WTC11 (cell line): ENCODE measurements around the gene VAV2. TPM values are rescaled to one million over a fixed set of nuclear protein-coding genes. Genes with fewer than 3 reads are reported as not detected.

ENCODE experiments used
- ATAC-seq: fragments of 200-7000 bp; cut with Tn5 transposase; 2 replicates; pipeline ENCODE4 v1.10.0; 2021; ENCODE audit warnings: mild to moderate bottlenecking, moderate library complexity
- CTCF ChIA-PET: fragments of 300-600 bp; sonication (Branson Sonifier 250); formaldehyde crosslinking; loops from one replicate; lab custom pipeline; 2021; ENCODE audit warnings: antibody characterized with exemption; lab: Charles Lee
- POLR2A ChIA-PET: fragments of 350-600 bp; sonication (Branson Sonifier 250); formaldehyde crosslinking; loops from one replicate; lab custom pipeline; 2021; ENCODE audit warnings: antibody characterized with exemption; lab: Charles Lee
- DNase-seq: peaks from one replicate; pipeline ENCODE4 v3.0.0; 2021; ENCODE audit warnings: low spot score
- H3K27ac Mint-ChIP-seq: 2 replicates; pipeline ENCODE4 v1.8.0; 2021; ENCODE audit warnings: mixed read lengths
- H3K27me3 Mint-ChIP-seq: 2 replicates; pipeline ENCODE4 v1.8.0; 2021; ENCODE audit warnings: low read depth, mild to moderate bottlenecking, moderate library complexity, mixed read lengths
- H3K36me3 Mint-ChIP-seq: 2 replicates; pipeline ENCODE4 v1.8.0; 2021; ENCODE audit warnings: mixed read lengths
- H3K4me1 Mint-ChIP-seq: 2 replicates; pipeline ENCODE4 v1.8.0; 2022; ENCODE audit warnings: mixed read lengths
- H3K4me3 Mint-ChIP-seq: 2 replicates; pipeline ENCODE4 v1.8.0; 2021; ENCODE audit warnings: mild to moderate bottlenecking, moderate library complexity, mixed read lengths
- H3K9me3 Mint-ChIP-seq: 2 replicates; pipeline ENCODE4 v1.8.0; 2021; ENCODE audit warnings: mixed read lengths
- AFF4 ChIP-seq: sonication (generic); formaldehyde crosslinking; IDR thresholded peaks from 2 replicates; pipeline ENCODE4 v1.8.1; 2023; ENCODE audit warnings: mild to moderate bottlenecking, missing genetic modification reagents, borderline replicate concordance
- ARID4B ChIP-seq: sonication (generic); formaldehyde crosslinking; IDR thresholded peaks from 2 replicates; pipeline ENCODE4 v1.8.0; 2023; ENCODE audit warnings: missing genetic modification reagents, mild to moderate bottlenecking, borderline replicate concordance
- ATF2 ChIP-seq: sonication (generic); formaldehyde crosslinking; IDR thresholded peaks from 2 replicates; pipeline ENCODE4 v1.8.1; 2022; ENCODE audit warnings: low read depth, missing genetic modification reagents, borderline replicate concordance
- ELF4 ChIP-seq: sonication (generic); formaldehyde crosslinking; IDR thresholded peaks from 2 replicates; pipeline ENCODE4 v1.8.1; 2022; ENCODE audit warnings: low read depth, mild to moderate bottlenecking, moderate library complexity, missing genetic modification reagents
- EMX1 ChIP-seq: fragments of 250-450 bp; sonication (Bioruptor Pico); IDR thresholded peaks from 2 replicates; pipeline ENCODE4 v1.8.0; 2021; ENCODE audit warnings: mild to moderate bottlenecking
- JAZF1 ChIP-seq: fragments of 250-450 bp; sonication (Bioruptor Pico); IDR thresholded peaks from 2 replicates; pipeline ENCODE4 v1.9.0; 2021; ENCODE audit warnings: moderate library complexity, mild to moderate bottlenecking, inconsistent platforms
- KAT7 ChIP-seq: sonication (generic); formaldehyde crosslinking; IDR thresholded peaks from 2 replicates; pipeline ENCODE4 v1.8.1; 2023; ENCODE audit warnings: missing genetic modification reagents, mild to moderate bottlenecking, borderline replicate concordance
- MYBL2 ChIP-seq: sonication (generic); formaldehyde crosslinking; IDR thresholded peaks from 2 replicates; pipeline ENCODE4 v1.8.1; 2023; ENCODE audit warnings: mild to moderate bottlenecking, moderate library complexity, missing genetic modification reagents
- NFE2L1 ChIP-seq: sonication (generic); formaldehyde crosslinking; IDR thresholded peaks from 2 replicates; pipeline ENCODE4 v1.8.1; 2023; ENCODE audit warnings: missing genetic modification reagents
- NR3C1 ChIP-seq: sonication (generic); formaldehyde crosslinking; conservative IDR thresholded peaks from 2 replicates; pipeline ENCODE4 v1.8.1; 2023; ENCODE audit warnings: low read depth, mild to moderate bottlenecking, missing genetic modification reagents
- OVOL2 ChIP-seq: fragments of 250-450 bp; sonication (Bioruptor Pico); IDR thresholded peaks from 2 replicates; pipeline ENCODE4 v1.9.0; 2021; ENCODE audit warnings: mild to moderate bottlenecking, borderline replicate concordance
- SMAD3 ChIP-seq: sonication (generic); formaldehyde crosslinking; IDR thresholded peaks from 2 replicates; pipeline ENCODE4 v1.8.0; 2022; ENCODE audit warnings: missing genetic modification reagents, mild to moderate bottlenecking, borderline replicate concordance
- SOX15 ChIP-seq: fragments of 250-450 bp; sonication (Bioruptor Pico); IDR thresholded peaks from 2 replicates; pipeline ENCODE4 v1.9.0; 2021; ENCODE audit warnings: mild to moderate bottlenecking
- total RNA-seq: library from RNA; stranded (reverse); gene quantifications from 3 replicates; pipeline ENCODE4 v1.2.3, GENCODE V29; 2021
- TF ChIP-seq, protein P1 (sequence below): sonication (generic); formaldehyde crosslinking; IDR thresholded peaks from 2 replicates; pipeline ENCODE4 v1.8.1; 2023; ENCODE audit warnings: mild to moderate bottlenecking, missing genetic modification reagents
- TF ChIP-seq, protein P2 (sequence below): sonication (generic); formaldehyde crosslinking; IDR thresholded peaks from 2 replicates; pipeline ENCODE4 v1.8.1; 2022; ENCODE audit warnings: missing genetic modification reagents, borderline replicate concordance
- TF ChIP-seq, protein P3 (sequence below): sonication (generic); formaldehyde crosslinking; IDR thresholded peaks from 2 replicates; pipeline ENCODE4 v1.8.1; 2023; ENCODE audit warnings: mild to moderate bottlenecking, missing genetic modification reagents, moderate library complexity
- TF ChIP-seq, protein P4 (sequence below): sonication (generic); formaldehyde crosslinking; IDR thresholded peaks from 2 replicates; pipeline ENCODE4 v1.8.0; 2023; ENCODE audit warnings: missing genetic modification reagents
- TF ChIP-seq, protein P5 (sequence below): sonication (generic); formaldehyde crosslinking; IDR thresholded peaks from 2 replicates; pipeline ENCODE4 v1.8.1; 2023; ENCODE audit warnings: mild to moderate bottlenecking, moderate library complexity, missing genetic modification reagents

Gene VAV2
- total RNA-seq, 1 experiment from 2014 or later: 39.7 TPM

DNA sequence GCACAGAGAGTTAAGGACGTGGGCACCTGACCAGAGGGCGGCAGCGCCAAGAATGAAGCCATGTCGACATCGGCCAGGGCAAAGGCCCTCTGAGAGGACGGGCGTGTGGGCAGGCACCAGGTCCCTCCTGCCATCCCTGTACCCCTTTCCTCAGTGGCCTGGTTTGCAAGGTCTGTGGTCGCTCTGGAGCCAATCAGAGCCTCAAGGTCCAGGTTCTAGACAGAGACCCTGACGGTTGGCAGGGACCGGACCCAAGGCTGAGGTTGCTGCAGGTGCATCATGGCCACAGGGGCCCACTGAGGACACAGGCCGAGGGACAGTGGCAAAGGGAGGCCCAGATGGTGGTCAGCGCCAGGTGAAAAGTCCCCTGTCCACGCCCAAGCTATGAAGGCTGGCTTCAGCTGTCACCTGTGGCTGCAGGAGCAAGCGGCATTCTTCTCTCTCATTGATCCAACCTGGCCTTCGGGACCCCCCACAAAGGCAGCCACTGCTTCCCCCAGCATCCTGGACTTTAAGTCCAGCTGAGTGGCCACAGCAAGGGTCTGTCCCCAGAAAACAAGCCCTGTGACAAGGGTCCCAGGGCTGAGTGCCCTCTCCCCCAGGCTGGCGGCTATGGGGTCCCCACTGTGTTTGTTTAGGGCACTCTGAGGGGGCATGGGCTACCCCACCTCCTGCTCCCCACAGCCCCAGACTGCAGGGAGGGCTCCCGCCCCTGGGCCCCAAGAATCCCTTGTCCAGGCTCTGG lies 48.9 kb downstream of the VAV2 start:
- Mint-ChIP-seq H3K27ac (no peak overlapping the region), H3K4me3 (no peak overlapping the region), H3K9me3 (no peaks in the 10 kb centered on the region), H3K27me3 (no peaks in the 10 kb centered on the region), H3K36me3 (no peaks in the 10 kb centered on the region), H3K4me1 (peaks cover 12% of the 10 kb centered on the region)
- peak; percentile 5 for DNase-seq
- ATAC-seq: no peak
- ChIA-PET CTCF (no interaction called here), POLR2A (no interaction called here)
- TF ChIP-seq, protein P1, sequence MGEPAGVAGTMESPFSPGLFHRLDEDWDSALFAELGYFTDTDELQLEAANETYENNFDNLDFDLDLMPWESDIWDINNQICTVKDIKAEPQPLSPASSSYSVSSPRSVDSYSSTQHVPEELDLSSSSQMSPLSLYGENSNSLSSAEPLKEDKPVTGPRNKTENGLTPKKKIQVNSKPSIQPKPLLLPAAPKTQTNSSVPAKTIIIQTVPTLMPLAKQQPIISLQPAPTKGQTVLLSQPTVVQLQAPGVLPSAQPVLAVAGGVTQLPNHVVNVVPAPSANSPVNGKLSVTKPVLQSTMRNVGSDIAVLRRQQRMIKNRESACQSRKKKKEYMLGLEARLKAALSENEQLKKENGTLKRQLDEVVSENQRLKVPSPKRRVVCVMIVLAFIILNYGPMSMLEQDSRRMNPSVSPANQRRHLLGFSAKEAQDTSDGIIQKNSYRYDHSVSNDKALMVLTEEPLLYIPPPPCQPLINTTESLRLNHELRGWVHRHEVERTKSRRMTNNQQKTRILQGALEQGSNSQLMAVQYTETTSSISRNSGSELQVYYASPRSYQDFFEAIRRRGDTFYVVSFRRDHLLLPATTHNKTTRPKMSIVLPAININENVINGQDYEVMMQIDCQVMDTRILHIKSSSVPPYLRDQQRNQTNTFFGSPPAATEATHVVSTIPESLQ (CRISPR knock-in tag): no peak
- TF ChIP-seq MYBL2 (no peak), ELF4 (CRISPR knock-in tag) (no peak), EMX1 (no peak), NFE2L1 (no peak), OVOL2 (no peak), SOX15 (no peak), SMAD3 (no peak), NR3C1 (CRISPR knock-in tag) (no peak), ATF2 (CRISPR knock-in tag) (no peak), AFF4 (no peak), KAT7 (no peak), JAZF1 (no peak), ARID4B (CRISPR knock-in tag) (no peak)
- TF ChIP-seq, protein P2, sequence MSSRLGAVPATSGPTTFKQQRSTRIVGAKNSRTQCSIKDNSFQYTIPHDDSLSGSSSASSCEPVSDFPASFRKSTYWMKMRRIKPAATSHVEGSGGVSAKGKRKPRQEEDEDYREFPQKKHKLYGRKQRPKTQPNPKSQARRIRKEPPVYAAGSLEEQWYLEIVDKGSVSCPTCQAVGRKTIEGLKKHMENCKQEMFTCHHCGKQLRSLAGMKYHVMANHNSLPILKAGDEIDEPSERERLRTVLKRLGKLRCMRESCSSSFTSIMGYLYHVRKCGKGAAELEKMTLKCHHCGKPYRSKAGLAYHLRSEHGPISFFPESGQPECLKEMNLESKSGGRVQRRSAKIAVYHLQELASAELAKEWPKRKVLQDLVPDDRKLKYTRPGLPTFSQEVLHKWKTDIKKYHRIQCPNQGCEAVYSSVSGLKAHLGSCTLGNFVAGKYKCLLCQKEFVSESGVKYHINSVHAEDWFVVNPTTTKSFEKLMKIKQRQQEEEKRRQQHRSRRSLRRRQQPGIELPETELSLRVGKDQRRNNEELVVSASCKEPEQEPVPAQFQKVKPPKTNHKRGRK (CRISPR knock-in tag): no peak
- TF ChIP-seq, protein P3, sequence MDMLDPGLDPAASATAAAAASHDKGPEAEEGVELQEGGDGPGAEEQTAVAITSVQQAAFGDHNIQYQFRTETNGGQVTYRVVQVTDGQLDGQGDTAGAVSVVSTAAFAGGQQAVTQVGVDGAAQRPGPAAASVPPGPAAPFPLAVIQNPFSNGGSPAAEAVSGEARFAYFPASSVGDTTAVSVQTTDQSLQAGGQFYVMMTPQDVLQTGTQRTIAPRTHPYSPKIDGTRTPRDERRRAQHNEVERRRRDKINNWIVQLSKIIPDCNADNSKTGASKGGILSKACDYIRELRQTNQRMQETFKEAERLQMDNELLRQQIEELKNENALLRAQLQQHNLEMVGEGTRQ (CRISPR knock-in tag): no peak
- TF ChIP-seq, protein P4, sequence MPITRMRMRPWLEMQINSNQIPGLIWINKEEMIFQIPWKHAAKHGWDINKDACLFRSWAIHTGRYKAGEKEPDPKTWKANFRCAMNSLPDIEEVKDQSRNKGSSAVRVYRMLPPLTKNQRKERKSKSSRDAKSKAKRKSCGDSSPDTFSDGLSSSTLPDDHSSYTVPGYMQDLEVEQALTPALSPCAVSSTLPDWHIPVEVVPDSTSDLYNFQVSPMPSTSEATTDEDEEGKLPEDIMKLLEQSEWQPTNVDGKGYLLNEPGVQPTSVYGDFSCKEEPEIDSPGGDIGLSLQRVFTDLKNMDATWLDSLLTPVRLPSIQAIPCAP (CRISPR knock-in tag): no peak
- TF ChIP-seq, protein P5, sequence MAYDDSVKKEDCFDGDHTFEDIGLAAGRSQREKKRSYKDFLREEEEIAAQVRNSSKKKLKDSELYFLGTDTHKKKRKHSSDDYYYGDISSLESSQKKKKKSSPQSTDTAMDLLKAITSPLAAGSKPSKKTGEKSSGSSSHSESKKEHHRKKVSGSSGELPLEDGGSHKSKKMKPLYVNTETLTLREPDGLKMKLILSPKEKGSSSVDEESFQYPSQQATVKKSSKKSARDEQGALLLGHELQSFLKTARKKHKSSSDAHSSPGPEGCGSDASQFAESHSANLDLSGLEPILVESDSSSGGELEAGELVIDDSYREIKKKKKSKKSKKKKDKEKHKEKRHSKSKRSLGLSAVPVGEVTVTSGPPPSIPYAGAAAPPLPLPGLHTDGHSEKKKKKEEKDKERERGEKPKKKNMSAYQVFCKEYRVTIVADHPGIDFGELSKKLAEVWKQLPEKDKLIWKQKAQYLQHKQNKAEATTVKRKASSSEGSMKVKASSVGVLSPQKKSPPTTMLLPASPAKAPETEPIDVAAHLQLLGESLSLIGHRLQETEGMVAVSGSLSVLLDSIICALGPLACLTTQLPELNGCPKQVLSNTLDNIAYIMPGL (CRISPR knock-in tag): no peak
